ENCODE measurements around the gene PTTG1.

PTTG1 gene

GRCh38 chr5:160395111-160395510, 26.5 kb upstream of the PTTG1 start:
- TF ChIP-seq SIN3A (IDR thresholded peaks at IDR 0.05; ENCODE audit: borderline replicate concordance, insufficient read depth, low read length) (no peak), POLR2AphosphoS5 (IDR thresholded peaks at IDR 0.05; ENCODE audit: low read depth, low read length) (no peak), FOXP2 (optimal IDR thresholded peaks at IDR 0.05; ENCODE audit: borderline replicate concordance, extremely low read depth, extremely low read length, insufficient read depth) (no peak), REST (IDR thresholded peaks at IDR 0.05; ENCODE audit: insufficient read depth in 1 of 2, low read depth in 2 of 2, low read length in 2 of 2) (no peak), TAF1 (IDR thresholded peaks at IDR 0.05; ENCODE audit: borderline replicate concordance, insufficient read depth, low read length) (no peak)

GRCh38 chr5:160397492-160397891, 24.2 kb upstream of the PTTG1 start:
- TF ChIP-seq SIN3A (IDR thresholded peaks at IDR 0.05; ENCODE audit: borderline replicate concordance, insufficient read depth, low read length) (no peak), POLR2AphosphoS5 (IDR thresholded peaks at IDR 0.05; ENCODE audit: low read depth, low read length) (no peak), FOXP2 (optimal IDR thresholded peaks at IDR 0.05; ENCODE audit: borderline replicate concordance, extremely low read depth, extremely low read length, insufficient read depth) (no peak), TAF1 (IDR thresholded peaks at IDR 0.05; ENCODE audit: borderline replicate concordance, insufficient read depth, low read length) (no peak), REST (IDR thresholded peaks at IDR 0.05; ENCODE audit: insufficient read depth in 1 of 2, low read depth in 2 of 2, low read length in 2 of 2) (no peak)

- TF ChIP-seq FOXP2 (optimal IDR thresholded peaks at IDR 0.05; ENCODE audit: borderline replicate concordance, extremely low read depth, extremely low read length, insufficient read depth) = no peak
- TF ChIP-seq SIN3A (IDR thresholded peaks at IDR 0.05; ENCODE audit: borderline replicate concordance, insufficient read depth, low read length) = no peak
- TF ChIP-seq TAF1 (IDR thresholded peaks at IDR 0.05; ENCODE audit: borderline replicate concordance, insufficient read depth, low read length) = no peak
- TF ChIP-seq POLR2AphosphoS5 (IDR thresholded peaks at IDR 0.05; ENCODE audit: low read depth, low read length) = no peak
- no peak for TF ChIP-seq REST (IDR thresholded peaks at IDR 0.05; ENCODE audit: insufficient read depth in 1 of 2, low read depth in 2 of 2, low read length in 2 of 2)
These were observed 22.8 kb upstream of the PTTG1 start for GRCh38 chr5:160398806-160399205.

- TF ChIP-seq REST (IDR thresholded peaks at IDR 0.05; ENCODE audit: insufficient read depth in 1 of 2, low read depth in 2 of 2, low read length in 2 of 2) = no peak
- TF ChIP-seq FOXP2 (optimal IDR thresholded peaks at IDR 0.05; ENCODE audit: borderline replicate concordance, extremely low read depth, extremely low read length, insufficient read depth) = no peak
- peak; percentile 96 for TF ChIP-seq POLR2AphosphoS5 (IDR thresholded peaks at IDR 0.05; ENCODE audit: low read depth, low read length)
- peak; percentile 52; the same call in 1 of the 2 replicates for TF ChIP-seq TAF1 (IDR thresholded peaks at IDR 0.05; ENCODE audit: borderline replicate concordance, insufficient read depth, low read length)
- 0 out of 2 replicates have a peak, but pooled peaks have one; percentile 9 for TF ChIP-seq SIN3A (IDR thresholded peaks at IDR 0.05; ENCODE audit: borderline replicate concordance, insufficient read depth, low read length)
These were observed 22.0 kb upstream of the PTTG1 start, which contains the start of gene FAM200C for GRCh38 chr5:160399402-160400353. FAM200C (minus strand) TSS chr5:160400054; CDS start chr5:160395490, 4,564 bp downstream.

All from PFSK-1 (cell line).